Activated B cell treated with CpG ODN at 0.5 μM for 24 hours (primary cell): ENCODE results near the gene VPS13D. TPM values are rescaled to one million over a fixed set of nuclear protein-coding genes. Genes with fewer than 3 reads are reported as not detected.

Source experiments
- ATAC-seq: fragments of 200-7000 bp; cut with Tn5 transposase; one replicate; pipeline ENCODE4 v1.10.0; 2021; ENCODE audit warnings: low read depth, mild to moderate bottlenecking, moderate library complexity
- CTCF ChIA-PET: fragments of 350-600 bp; sonication (Branson Sonifier 250); formaldehyde crosslinking; loops from one replicate; lab custom pipeline; 2021; ENCODE audit warnings: antibody characterized with exemption; lab: Charles Lee
- POLR2A ChIA-PET: fragments of 350-600 bp; sonication (Branson Sonifier 250); formaldehyde crosslinking; loops from one replicate; lab custom pipeline; 2021; ENCODE audit warnings: antibody characterized with exemption; lab: Charles Lee
- DNase-seq: peaks from one replicate; pipeline ENCODE4 v3.0.0; 2022
- H3K27ac Mint-ChIP-seq: one replicate; pipeline ENCODE4 v1.8.0; 2020; ENCODE audit warnings: mixed read lengths
- H3K27me3 Mint-ChIP-seq: one replicate; pipeline ENCODE4 v1.8.0; 2021; ENCODE audit warnings: mixed read lengths
- H3K36me3 Mint-ChIP-seq: one replicate; pipeline ENCODE4 v1.8.0; 2021; ENCODE audit warnings: low read depth, mixed read lengths
- H3K4me1 Mint-ChIP-seq: one replicate; pipeline ENCODE4 v1.8.0; 2021; ENCODE audit warnings: mixed read lengths
- H3K4me3 Mint-ChIP-seq: one replicate; pipeline ENCODE4 v1.8.0; 2020; ENCODE audit warnings: mild to moderate bottlenecking, mixed read lengths
- H3K9me3 Mint-ChIP-seq: one replicate; pipeline ENCODE4 v1.8.0; 2020; ENCODE audit warnings: mixed read lengths
- intact Hi-C: fragments of 100-400 bp; cut with micrococcal nuclease; formaldehyde crosslinking; loops from one replicate; pipeline ENCODE4 v1.15.1; 2024
- total RNA-seq: library from RNA; stranded (reverse); gene quantifications from 2 replicates; pipeline ENCODE4 v1.2.3, GENCODE V29; 2022
- TF ChIP-seq, protein P1 (sequence below): fragments of 200-600 bp; IDR thresholded peaks from one replicate; pipeline ENCODE4 v1.8.0; 2022; ENCODE audit warnings: antibody characterized with exemption, mild to moderate bottlenecking

The VPS13D gene
- total RNA-seq, 1 donor from 2014 or later, result 64.5 TPM

DNA sequence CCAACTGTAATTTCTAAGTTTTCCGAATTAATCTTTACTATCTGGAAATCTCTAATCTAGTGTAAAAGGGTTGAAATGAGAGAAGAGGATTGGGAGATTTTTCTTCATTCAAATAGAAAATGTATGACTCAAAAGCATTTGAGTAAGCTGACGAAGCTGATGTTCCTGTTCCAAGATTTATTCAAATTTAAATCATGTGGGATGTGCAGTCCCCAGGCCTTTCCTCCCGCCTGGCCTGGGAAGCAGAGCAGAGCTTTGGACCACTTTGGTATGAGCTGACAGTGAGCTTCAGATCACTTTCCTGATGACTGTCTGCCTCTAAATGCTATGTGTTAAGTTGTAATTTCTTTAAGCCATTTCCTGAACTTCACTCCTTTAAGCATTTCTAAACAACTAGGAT is 196.2 kb downstream of the VPS13D start:
- no peak overlapping the region for H3K27ac Mint-ChIP-seq
- no peaks in the 10 kb centered on the region for H3K27me3 Mint-ChIP-seq
- no peak for DNase-seq
- intact Hi-C loops, result no loop called here
- TF ChIP-seq, protein P1, sequence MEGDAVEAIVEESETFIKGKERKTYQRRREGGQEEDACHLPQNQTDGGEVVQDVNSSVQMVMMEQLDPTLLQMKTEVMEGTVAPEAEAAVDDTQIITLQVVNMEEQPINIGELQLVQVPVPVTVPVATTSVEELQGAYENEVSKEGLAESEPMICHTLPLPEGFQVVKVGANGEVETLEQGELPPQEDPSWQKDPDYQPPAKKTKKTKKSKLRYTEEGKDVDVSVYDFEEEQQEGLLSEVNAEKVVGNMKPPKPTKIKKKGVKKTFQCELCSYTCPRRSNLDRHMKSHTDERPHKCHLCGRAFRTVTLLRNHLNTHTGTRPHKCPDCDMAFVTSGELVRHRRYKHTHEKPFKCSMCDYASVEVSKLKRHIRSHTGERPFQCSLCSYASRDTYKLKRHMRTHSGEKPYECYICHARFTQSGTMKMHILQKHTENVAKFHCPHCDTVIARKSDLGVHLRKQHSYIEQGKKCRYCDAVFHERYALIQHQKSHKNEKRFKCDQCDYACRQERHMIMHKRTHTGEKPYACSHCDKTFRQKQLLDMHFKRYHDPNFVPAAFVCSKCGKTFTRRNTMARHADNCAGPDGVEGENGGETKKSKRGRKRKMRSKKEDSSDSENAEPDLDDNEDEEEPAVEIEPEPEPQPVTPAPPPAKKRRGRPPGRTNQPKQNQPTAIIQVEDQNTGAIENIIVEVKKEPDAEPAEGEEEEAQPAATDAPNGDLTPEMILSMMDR, result no peak
- H3K4me3 Mint-ChIP-seq, result no peak overlapping the region
- no peak for ATAC-seq
- H3K36me3 Mint-ChIP-seq, result peaks cover 67% of the 10 kb centered on the region
- no peaks in the 10 kb centered on the region for H3K9me3 Mint-ChIP-seq
- ChIA-PET POLR2A (no interaction called here), CTCF (no interaction called here)
- no peaks in the 10 kb centered on the region for H3K4me1 Mint-ChIP-seq

DNA sequence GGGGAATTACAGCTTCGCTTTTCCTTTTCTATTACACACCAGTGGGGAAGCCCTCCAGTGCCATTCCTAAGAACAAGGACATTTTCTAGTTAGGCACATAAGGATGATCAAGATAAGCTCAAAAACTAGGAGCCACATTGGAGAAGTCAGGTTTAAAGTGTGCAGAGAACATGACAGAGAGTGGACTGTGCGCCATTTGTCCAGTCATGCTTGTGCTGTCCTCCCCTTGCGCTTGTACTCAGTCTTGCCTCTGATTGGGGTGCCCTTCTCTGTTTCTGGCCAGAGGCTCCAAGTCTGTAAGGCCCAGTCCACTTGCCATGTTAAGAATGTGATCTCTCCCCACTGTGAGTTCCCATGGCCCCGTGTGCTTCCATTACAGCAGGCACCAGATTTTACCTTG is 198.5 kb downstream of the VPS13D start:
- ChIA-PET CTCF (interaction anchor here (0.6 kb wide), 1 partner anchor 130 kb away, joined by 3 read pairs; no protein-coding TSS in a partner anchor), POLR2A (no interaction called here)
- intact Hi-C loops, result no loop called here
- DNase-seq (no peak), ATAC-seq (no peak)
- Mint-ChIP-seq H3K36me3 (peaks cover 58% of the 10 kb centered on the region), H3K27ac (no peak overlapping the region), H3K4me3 (no peak overlapping the region), H3K27me3 (no peaks in the 10 kb centered on the region), H3K9me3 (no peaks in the 10 kb centered on the region), H3K4me1 (peaks cover 4% of the 10 kb centered on the region)
- TF ChIP-seq, protein P1, result no peak

DNA sequence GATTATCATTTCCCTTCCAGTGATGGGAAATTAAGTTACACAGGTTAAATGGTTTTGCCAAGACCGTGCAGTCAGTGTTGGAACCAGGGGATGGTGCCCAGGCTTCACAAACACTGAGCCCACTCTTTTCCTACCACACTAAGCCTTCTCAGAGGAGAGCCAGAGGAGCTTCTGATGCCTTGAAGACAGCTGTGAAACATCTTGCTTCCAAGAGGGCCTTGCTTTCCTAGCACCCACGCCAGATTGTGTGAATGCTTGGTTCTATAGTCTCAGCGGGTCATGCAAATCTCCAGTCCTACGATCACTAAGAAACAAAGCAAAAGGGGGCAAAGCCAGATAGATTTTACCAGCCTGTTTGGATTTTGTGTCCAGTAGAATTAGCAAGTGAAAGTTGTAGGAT is 200.7 kb downstream of the VPS13D start:
- intact Hi-C loops, result no loop called here
- peaks cover 50% of the 10 kb centered on the region for H3K36me3 Mint-ChIP-seq
- H3K9me3 Mint-ChIP-seq, result no peaks in the 10 kb centered on the region
- H3K27me3 Mint-ChIP-seq, result no peaks in the 10 kb centered on the region
- ATAC-seq (no peak), DNase-seq (no peak)
- ChIA-PET POLR2A (interaction anchor here (0.6 kb wide), 1 partner anchor 86 kb away, joined by 7 read pairs; no protein-coding TSS in a partner anchor), CTCF (no interaction called here)
- H3K4me1 Mint-ChIP-seq, result peaks cover 26% of the 10 kb centered on the region
- TF ChIP-seq, protein P1, result no peak
- H3K4me3 Mint-ChIP-seq, result no peak overlapping the region
- H3K27ac Mint-ChIP-seq, result no peak overlapping the region

DNA sequence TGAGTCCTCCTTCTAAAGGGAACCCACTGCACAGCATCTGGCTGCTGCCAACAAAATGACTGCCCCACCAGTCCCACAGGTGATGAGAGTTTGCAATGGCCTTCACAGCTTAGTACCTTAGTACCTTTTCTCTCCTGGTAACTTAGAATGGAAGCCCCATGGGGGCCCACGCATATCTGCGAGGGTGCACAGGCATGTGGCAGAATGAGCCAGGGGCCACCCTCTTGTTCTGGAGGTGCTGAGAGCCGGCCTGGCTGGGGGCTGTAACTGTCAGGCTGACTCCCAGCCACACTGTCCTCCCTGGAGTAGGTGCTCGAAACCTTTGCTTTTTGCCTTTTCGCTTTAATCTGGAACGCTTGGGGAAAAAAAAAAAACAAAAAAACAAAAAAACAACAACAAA is 203.1 kb downstream of the VPS13D start:
- TF ChIP-seq, protein P1, result no peak
- Mint-ChIP-seq H3K4me3 (no peak overlapping the region), H3K27ac (no peak overlapping the region), H3K36me3 (peaks cover 48% of the 10 kb centered on the region), H3K27me3 (no peaks in the 10 kb centered on the region), H3K9me3 (no peaks in the 10 kb centered on the region), H3K4me1 (peaks cover 43% of the 10 kb centered on the region)
- no peak for ATAC-seq
- intact Hi-C loops, result no loop called here
- no peak for DNase-seq
- ChIA-PET CTCF (no interaction called here), POLR2A (interaction anchor here (0.5 kb wide), 1 partner anchor 10 kb away, joined by 3 read pairs; no protein-coding TSS in a partner anchor)

DNA sequence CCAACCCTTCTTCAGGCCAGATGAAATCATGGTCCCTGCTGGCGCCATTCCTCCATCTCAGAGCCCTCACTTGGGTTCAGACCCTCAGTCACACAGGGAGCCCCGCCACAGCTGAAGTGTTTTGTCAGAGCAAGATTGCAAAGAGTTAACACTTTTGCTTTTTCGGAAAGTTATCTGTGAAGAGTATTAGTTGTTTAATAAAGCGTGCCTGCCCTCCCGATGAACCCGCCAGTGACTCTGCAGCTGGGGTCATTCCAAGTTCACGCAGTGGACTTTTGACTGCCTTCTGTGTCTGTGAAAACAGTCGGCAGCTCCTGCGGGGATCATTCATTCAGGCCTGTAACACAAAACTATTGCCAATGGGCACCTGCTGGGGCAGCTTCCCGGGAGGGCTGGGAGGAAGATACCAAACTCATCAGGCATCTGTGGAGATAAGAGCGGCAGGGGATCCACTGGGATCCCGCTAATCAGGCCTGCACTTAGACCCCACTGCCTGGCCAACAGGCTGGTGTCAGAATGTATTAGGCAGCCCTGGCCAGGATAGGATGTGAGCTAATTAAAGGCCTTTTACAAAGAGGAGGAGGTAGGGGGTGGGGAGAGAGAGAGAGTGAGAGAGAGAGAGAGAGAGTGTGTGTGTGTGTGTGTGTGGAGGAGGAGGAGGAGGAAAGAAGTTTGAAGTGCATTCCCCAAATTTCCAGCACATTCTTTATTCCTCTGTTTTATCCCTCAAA is 203.7 kb downstream of the VPS13D start:
- H3K36me3 Mint-ChIP-seq, result peaks cover 49% of the 10 kb centered on the region
- peaks cover 49% of the 10 kb centered on the region for H3K4me1 Mint-ChIP-seq
- POLR2A ChIA-PET, result interaction anchor here (0.5 to 0.7 kb wide), 2 partner anchors 11 to 22 kb away, joined by 3 to 4 read pairs; no protein-coding TSS in a partner anchor
- intact Hi-C loops, result loop anchor here (2.0 kb wide), 1 partner anchor 15 kb away; no protein-coding TSS in a partner anchor
- ATAC-seq, result no peak
- CTCF ChIA-PET, result no interaction called here
- TF ChIP-seq, protein P1, result no peak
- H3K4me3 Mint-ChIP-seq, result no peak overlapping the region
- H3K27ac Mint-ChIP-seq, result peak overlapping the region; percentile 56
- no peak for DNase-seq
- H3K27me3 Mint-ChIP-seq, result no peaks in the 10 kb centered on the region
- no peaks in the 10 kb centered on the region for H3K9me3 Mint-ChIP-seq
